H9 (cell line): Measurements from ENCODE around the gene ATRNL1. TPM values are rescaled to one million over a fixed set of nuclear protein-coding genes. Genes with fewer than 3 reads are reported as not detected.

Experiments
- DNase-seq: peaks from one replicate; pipeline ENCODE4 v3.0.0-alpha.2; 2017
- H2AFZ ChIP-seq: one replicate; pipeline ENCODE4 v1.6.1; 2013; ENCODE audit warnings: mild to moderate bottlenecking, low read length, control low read depth, moderate library complexity
- H2AK5ac ChIP-seq: 2 replicates; pipeline ENCODE4 v1.6.1; 2013; ENCODE audit warnings: low read length, control low read depth, mixed read lengths; ENCODE audit not compliant: insufficient read length
- H2BK120ac ChIP-seq: one replicate; pipeline ENCODE4 v1.6.1; 2013; ENCODE audit warnings: low read depth, mild to moderate bottlenecking, low read length, control low read depth, inconsistent platforms; ENCODE audit not compliant: poor library complexity, severe bottlenecking
- H2BK12ac ChIP-seq: 2 replicates; pipeline ENCODE4 v1.6.1; 2013; ENCODE audit warnings: low read length, control low read depth, mixed read lengths, low read depth; ENCODE audit not compliant: insufficient read length
- H2BK15ac ChIP-seq: 2 replicates; pipeline ENCODE4 v1.6.1; 2013; ENCODE audit warnings: low read depth, low read length, control low read depth
- H2BK20ac ChIP-seq: one replicate; pipeline ENCODE4 v1.6.1; 2013; ENCODE audit warnings: low read depth, mild to moderate bottlenecking, low read length, control low read depth, inconsistent platforms; ENCODE audit not compliant: poor library complexity, severe bottlenecking
- H2BK5ac ChIP-seq: 2 replicates; pipeline ENCODE4 v1.6.1; 2013; ENCODE audit warnings: low read length, control low read depth, mixed read lengths; ENCODE audit not compliant: insufficient read length
- H3K14ac ChIP-seq: 2 replicates; pipeline ENCODE4 v1.6.1; 2013; ENCODE audit warnings: low read length, control low read depth; ENCODE audit not compliant: insufficient read depth
- H3K18ac ChIP-seq: 2 replicates; pipeline ENCODE4 v1.6.1; 2013; ENCODE audit warnings: low read depth, mild to moderate bottlenecking, mixed read lengths, low read length, control low read depth; ENCODE audit not compliant: insufficient read length
- H3K23ac ChIP-seq: 2 replicates; pipeline ENCODE4 v1.6.1; 2013; ENCODE audit warnings: low read length, control low read depth, mixed read lengths, low read depth; ENCODE audit not compliant: insufficient read length
- H3K23me2 ChIP-seq: 2 replicates; pipeline ENCODE4 v1.6.1; 2013; ENCODE audit warnings: low read depth, mild to moderate bottlenecking, mixed read lengths, low read length, control low read depth; ENCODE audit not compliant: insufficient read length, poor library complexity, severe bottlenecking
- H3K27ac ChIP-seq: 2 replicates; pipeline ENCODE4 v1.5.1; 2013; ENCODE audit warnings: low read length, control low read depth, mixed read lengths, low read depth; ENCODE audit not compliant: insufficient read length
- H3K27me3 ChIP-seq: 2 replicates; pipeline ENCODE4 v1.6.1; 2013; ENCODE audit warnings: low read length, control low read depth, inconsistent platforms; ENCODE audit not compliant: insufficient read depth
- H3K4ac ChIP-seq: 2 replicates; pipeline ENCODE4 v1.6.1; 2013; ENCODE audit warnings: low read depth, mild to moderate bottlenecking, control low read depth, inconsistent platforms, low read length, moderate library complexity
- H3K4me1 ChIP-seq: 2 replicates; pipeline ENCODE4 v1.6.1; 2013; ENCODE audit warnings: low read length, control low read depth, inconsistent platforms; ENCODE audit not compliant: insufficient read depth
- H3K4me2 ChIP-seq: 2 replicates; pipeline ENCODE4 v1.6.1; 2013; ENCODE audit warnings: low read length, control low read depth, mixed read lengths; ENCODE audit not compliant: insufficient read length, insufficient read depth
- H3K56ac ChIP-seq: 2 replicates; pipeline ENCODE4 v1.6.1; 2013; ENCODE audit warnings: low read depth, mild to moderate bottlenecking, mixed read lengths, low read length, control low read depth; ENCODE audit not compliant: insufficient read length
- H3K79me1 ChIP-seq: 2 replicates; pipeline ENCODE4 v1.6.1; 2013; ENCODE audit warnings: low read depth, mild to moderate bottlenecking, moderate library complexity, low read length, control low read depth, inconsistent platforms; ENCODE audit not compliant: insufficient read depth, poor library complexity, severe bottlenecking
- H3K79me2 ChIP-seq: 2 replicates; pipeline ENCODE4 v1.6.1; 2013; ENCODE audit warnings: low read length, control low read depth, inconsistent platforms; ENCODE audit not compliant: insufficient read depth
- H3K9ac ChIP-seq: 2 replicates; pipeline ENCODE4 v1.6.1; 2013; ENCODE audit warnings: low read length, control low read depth, mixed read lengths; ENCODE audit not compliant: insufficient read length; ENCODE audit errors: extremely low read depth
- H3K9me3 ChIP-seq: one replicate; pipeline ENCODE4 v1.6.1; 2013; ENCODE audit warnings: low read depth, low read length, inconsistent platforms; ENCODE audit not compliant: control insufficient read depth
- H3T11ph ChIP-seq: one replicate; pipeline ENCODE4 v1.6.1; 2013; ENCODE audit warnings: mild to moderate bottlenecking, low read length, control low read depth, inconsistent platforms
- H4K20me1 ChIP-seq: one replicate; pipeline ENCODE4 v1.6.1; 2013; ENCODE audit not compliant: control insufficient read depth, insufficient read length, insufficient read depth
- H4K5ac ChIP-seq: 2 replicates; pipeline ENCODE4 v1.6.1; 2013; ENCODE audit warnings: low read depth, mild to moderate bottlenecking, mixed read lengths, low read length, control low read depth; ENCODE audit not compliant: insufficient read length
- H4K8ac ChIP-seq: replicated peaks from 2 replicates; pipeline ENCODE4 v1.6.1; 2013; ENCODE audit warnings: low read length, control low read depth, mixed read lengths, low read depth; ENCODE audit not compliant: insufficient read length
- H4K91ac ChIP-seq: 2 replicates; pipeline ENCODE4 v1.6.1; 2013; ENCODE audit warnings: low read depth, mild to moderate bottlenecking, moderate library complexity, mixed read lengths, low read length, control low read depth; ENCODE audit not compliant: insufficient read length
- H3K27ac Mint-ChIP-seq, 3 experiments: 2 replicates in 2 of 3; 3 replicates in 1 of 3; pipeline ENCODE4 v1.8.0; 2020 to 2021; ENCODE audit warnings: mixed read lengths in 3 of 3, mild to moderate bottlenecking in 1 of 3, moderate library complexity in 1 of 3
- H3K27me3 Mint-ChIP-seq: 2 replicates; pipeline ENCODE4 v1.8.0; 2021; ENCODE audit warnings: low read depth, mild to moderate bottlenecking, moderate library complexity, mixed read lengths
- H3K36me3 Mint-ChIP-seq, 3 experiments: 2 replicates in 2 of 3; 3 replicates in 1 of 3; pipeline ENCODE4 v1.8.0; 2020 to 2021; ENCODE audit warnings: low read depth in 3 of 3, mixed read lengths in 3 of 3; ENCODE audit not compliant: insufficient read depth in 1 of 3
- H3K4me1 Mint-ChIP-seq, 2 experiments: 2 replicates each; pipeline ENCODE4 v1.8.0; 2020; ENCODE audit warnings: mixed read lengths in 2 of 2
- H3K4me3 Mint-ChIP-seq, 2 experiments: 2 replicates in 1 of 2; 3 replicates in 1 of 2; pipeline ENCODE4 v1.8.0; 2020 to 2021; ENCODE audit warnings: mild to moderate bottlenecking in 2 of 2, mixed read lengths in 2 of 2, moderate library complexity in 1 of 2
- H3K9me3 Mint-ChIP-seq, 2 experiments: 2 replicates in 1 of 2; 3 replicates in 1 of 2; pipeline ENCODE4 v1.8.0; 2020; ENCODE audit warnings: mild to moderate bottlenecking in 2 of 2, mixed read lengths in 2 of 2, moderate library complexity in 1 of 2
- WGBS: extraction: QIAGEN DNeasy Blood & Tissue Kit; methylation state at CpG from one replicate; pipeline ENCODE4 v1.1.7; 2013; ENCODE audit warnings: missing lambda C conversion rate, low lambda C conversion rate, mixed read lengths; ENCODE audit not compliant: insufficient read length; ENCODE audit errors: extremely low coverage; 5-methylcytosine and 5-hydroxymethylcytosine counted together
- long read RNA-seq: library from polyadenylated mRNA; unstranded; transcript quantifications from one replicate; pipeline ENCODE4 v2.0.0, GENCODE V29; 2020
- total RNA-seq: library from RNA; stranded (reverse); gene quantifications from 2 replicates; pipeline ENCODE4 v1.2.1, GENCODE V29; 2021
- TF ChIP-seq, protein P1 (sequence below): fragments of 200-600 bp; sonication (generic); conservative IDR thresholded peaks from 3 replicates; pipeline ENCODE4 v1.8.0; 2021; ENCODE audit warnings: antibody characterized with exemption, mild to moderate bottlenecking

ATRNL1 gene, protein sequence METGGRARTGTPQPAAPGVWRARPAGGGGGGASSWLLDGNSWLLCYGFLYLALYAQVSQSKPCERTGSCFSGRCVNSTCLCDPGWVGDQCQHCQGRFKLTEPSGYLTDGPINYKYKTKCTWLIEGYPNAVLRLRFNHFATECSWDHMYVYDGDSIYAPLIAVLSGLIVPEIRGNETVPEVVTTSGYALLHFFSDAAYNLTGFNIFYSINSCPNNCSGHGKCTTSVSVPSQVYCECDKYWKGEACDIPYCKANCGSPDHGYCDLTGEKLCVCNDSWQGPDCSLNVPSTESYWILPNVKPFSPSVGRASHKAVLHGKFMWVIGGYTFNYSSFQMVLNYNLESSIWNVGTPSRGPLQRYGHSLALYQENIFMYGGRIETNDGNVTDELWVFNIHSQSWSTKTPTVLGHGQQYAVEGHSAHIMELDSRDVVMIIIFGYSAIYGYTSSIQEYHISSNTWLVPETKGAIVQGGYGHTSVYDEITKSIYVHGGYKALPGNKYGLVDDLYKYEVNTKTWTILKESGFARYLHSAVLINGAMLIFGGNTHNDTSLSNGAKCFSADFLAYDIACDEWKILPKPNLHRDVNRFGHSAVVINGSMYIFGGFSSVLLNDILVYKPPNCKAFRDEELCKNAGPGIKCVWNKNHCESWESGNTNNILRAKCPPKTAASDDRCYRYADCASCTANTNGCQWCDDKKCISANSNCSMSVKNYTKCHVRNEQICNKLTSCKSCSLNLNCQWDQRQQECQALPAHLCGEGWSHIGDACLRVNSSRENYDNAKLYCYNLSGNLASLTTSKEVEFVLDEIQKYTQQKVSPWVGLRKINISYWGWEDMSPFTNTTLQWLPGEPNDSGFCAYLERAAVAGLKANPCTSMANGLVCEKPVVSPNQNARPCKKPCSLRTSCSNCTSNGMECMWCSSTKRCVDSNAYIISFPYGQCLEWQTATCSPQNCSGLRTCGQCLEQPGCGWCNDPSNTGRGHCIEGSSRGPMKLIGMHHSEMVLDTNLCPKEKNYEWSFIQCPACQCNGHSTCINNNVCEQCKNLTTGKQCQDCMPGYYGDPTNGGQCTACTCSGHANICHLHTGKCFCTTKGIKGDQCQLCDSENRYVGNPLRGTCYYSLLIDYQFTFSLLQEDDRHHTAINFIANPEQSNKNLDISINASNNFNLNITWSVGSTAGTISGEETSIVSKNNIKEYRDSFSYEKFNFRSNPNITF (N-terminal part only)
- 9.2 and 9.3 TPM in 2 replicates for total RNA-seq
- long read RNA-seq, partial matches to known transcripts: 1 of 3 reads
- long read RNA-seq, other reads (novel, unspliced or antisense): 1 of 3 reads

DNA sequence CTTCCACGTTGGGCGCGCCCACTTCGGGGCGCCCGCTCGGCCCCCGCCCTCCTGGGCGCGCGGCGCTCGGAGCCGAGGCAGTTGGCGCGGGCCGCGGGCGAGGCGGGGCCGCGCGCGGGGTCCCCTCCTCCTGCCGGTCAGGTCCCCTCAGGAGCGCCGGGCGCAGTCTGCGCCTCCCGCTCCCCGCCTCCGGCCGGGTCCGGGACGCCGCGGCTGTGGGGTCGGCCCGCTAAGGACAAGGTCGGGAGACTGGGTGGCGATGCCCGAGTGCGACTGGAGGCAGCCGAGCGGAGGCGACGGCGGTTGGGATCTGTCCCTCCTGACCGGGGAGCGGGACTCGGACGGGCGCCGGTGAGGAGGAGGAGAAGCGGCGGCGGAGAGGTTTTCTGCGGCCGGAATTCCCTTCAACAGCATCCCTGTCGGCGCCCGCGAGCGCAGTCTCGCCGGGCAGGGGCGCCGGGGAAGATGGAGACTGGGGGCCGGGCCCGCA is at the start of gene ATRNL1:
Gene ATRNL1, plus strand, starts transcription at position 80 of the 490 bp plus-strand sequence. Its CDS starts 386 bp downstream, at position 466.
- no CpG with 5 or more reads among the region's 70 CpGs for WGBS
- Histone ChIP-seq H2AFZ (peak within 1 kb of the TSS; percentile 5), H3K79me1 (no peaks in the 10 kb centered on the region), H4K20me1 (no peaks in the 10 kb centered on the region), H2BK120ac (peak within 1 kb of the TSS; percentile 54), H3K27ac (no peak within 1 kb of the TSS), H4K91ac (no peak within 1 kb of the TSS), H3K79me2 (no peaks in the 10 kb centered on the region; the same call in 1 of the 2 replicates), H3K14ac (peak within 1 kb of the TSS; percentile 89), H3K18ac (peak within 1 kb of the TSS; percentile 16), H2BK15ac (no peak within 1 kb of the TSS), H2AK5ac (no peak within 1 kb of the TSS), H3K9me3 (no peaks in the 10 kb centered on the region), H2BK12ac (no peak within 1 kb of the TSS), H3K4me1 (peaks cover 3% of the 10 kb centered on the region; the same call in 1 of the 2 replicates), H3K23ac (no peak within 1 kb of the TSS), H3K4ac (no peak within 1 kb of the TSS), H3K23me2 (peaks cover 10% of the 10 kb centered on the region), H2BK20ac (no peak within 1 kb of the TSS), H3K56ac (no peak within 1 kb of the TSS), H4K8ac (no peak within 1 kb of the TSS), H3K9ac (peak within 1 kb of the TSS; percentile 42), H3K27me3 (peaks cover 4% of the 10 kb centered on the region; the same call in 1 of the 2 replicates), H2BK5ac (no peak within 1 kb of the TSS), H3T11ph (no peak within 1 kb of the TSS), H4K5ac (no peak within 1 kb of the TSS), H3K4me2 (peak within 1 kb of the TSS; percentile 60)
- Mint-ChIP-seq H3K36me3 (peaks cover 0 to 1% (median 0%) of the 10 kb centered on the region in 3 experiments; a peak in 1 of 7 replicates), H3K4me1 (peaks cover 33 to 34% of the 10 kb centered on the region in 2 experiments), H3K4me3 (peak within 1 kb of the TSS; percentile 82 to 92), H3K9me3 (no peaks in the 10 kb centered on the region; a peak in 2 of 5 replicates), H3K27me3 (peaks cover 34% of the 10 kb centered on the region), H3K27ac (peak within 1 kb of the TSS in 1 of 3 experiments; percentile 94; a peak in 4 of 7 replicates)
- TF ChIP-seq, protein P1, sequence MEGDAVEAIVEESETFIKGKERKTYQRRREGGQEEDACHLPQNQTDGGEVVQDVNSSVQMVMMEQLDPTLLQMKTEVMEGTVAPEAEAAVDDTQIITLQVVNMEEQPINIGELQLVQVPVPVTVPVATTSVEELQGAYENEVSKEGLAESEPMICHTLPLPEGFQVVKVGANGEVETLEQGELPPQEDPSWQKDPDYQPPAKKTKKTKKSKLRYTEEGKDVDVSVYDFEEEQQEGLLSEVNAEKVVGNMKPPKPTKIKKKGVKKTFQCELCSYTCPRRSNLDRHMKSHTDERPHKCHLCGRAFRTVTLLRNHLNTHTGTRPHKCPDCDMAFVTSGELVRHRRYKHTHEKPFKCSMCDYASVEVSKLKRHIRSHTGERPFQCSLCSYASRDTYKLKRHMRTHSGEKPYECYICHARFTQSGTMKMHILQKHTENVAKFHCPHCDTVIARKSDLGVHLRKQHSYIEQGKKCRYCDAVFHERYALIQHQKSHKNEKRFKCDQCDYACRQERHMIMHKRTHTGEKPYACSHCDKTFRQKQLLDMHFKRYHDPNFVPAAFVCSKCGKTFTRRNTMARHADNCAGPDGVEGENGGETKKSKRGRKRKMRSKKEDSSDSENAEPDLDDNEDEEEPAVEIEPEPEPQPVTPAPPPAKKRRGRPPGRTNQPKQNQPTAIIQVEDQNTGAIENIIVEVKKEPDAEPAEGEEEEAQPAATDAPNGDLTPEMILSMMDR: no peak
- no peak for DNase-seq
